ENCODE results near the gene STIM2.

STIM2 gene

DNA sequence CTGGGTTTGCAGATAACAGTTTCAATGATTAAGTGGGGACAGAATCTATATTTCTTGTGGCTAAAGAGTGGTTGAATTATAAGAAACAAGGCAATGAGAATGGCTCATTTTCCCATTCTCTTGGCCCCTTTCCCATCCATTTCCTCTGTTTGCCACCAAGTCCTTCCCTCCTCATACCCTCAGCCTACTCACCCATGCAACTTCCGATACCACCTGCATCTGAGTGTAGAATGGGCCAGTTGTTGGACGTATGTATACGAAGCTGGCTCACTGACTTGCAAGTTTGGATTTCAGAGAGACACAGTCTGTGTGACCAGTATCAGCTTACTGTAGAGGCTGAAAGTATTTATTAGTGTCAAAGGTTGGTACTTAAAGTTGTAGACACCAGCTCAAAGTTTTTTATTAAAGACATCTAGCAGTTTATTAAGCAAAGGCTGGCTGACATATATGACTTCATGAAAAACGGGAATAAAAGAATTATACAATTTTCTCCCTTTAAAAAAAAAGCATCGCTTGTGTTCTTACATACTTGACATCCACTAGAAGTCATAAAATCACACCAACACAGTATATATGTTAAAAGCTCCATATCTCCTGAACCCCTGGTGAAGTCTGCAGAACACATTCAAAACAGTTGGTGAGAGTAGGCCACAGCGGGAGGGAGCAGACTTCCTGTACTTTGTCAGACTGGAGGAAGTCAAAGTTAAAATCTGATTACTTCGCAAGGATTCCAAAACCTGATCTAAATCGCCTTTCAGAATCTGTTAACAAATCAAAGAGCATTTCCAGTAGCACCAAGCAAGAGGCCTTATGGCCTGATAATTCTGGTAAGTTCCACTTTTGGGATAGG is 22.4 kb upstream of the STIM2 start:
- DNase-seq = no peak

GRCh38 chr4:26839016-26839415 is 21.6 kb upstream of the STIM2 start:
- DNase-seq = no peak

- DNase-seq = peak in 3 of 56 donors; percentile 1 to 18 (median 9)
Measured at GRCh38 chr4:26839534-26839951, 21.1 kb upstream of the STIM2 start.

- no peak for DNase-seq
Measured at GRCh38 chr4:26840786-26841185, 19.9 kb upstream of the STIM2 start.

DNA sequence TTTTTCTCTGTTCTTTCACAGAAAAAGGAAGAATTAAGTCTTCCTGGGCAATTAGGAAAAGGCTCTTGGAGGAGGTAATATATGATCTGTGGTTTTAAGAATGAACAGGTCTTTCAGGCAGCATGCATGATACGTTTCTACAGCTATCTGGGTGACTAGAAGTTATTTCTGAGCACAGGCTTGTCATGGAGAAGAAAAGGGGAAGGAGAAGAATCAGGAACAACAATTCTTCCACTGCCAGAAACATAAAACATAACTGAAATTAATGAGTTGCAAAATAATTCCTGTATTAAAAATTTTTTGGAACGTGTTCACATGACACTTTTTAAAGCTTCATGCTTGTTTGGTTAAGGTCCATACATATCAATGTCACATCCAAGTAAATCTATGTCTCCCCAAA is 17.7 kb upstream of the STIM2 start:
- DNase-seq = no peak

DNA sequence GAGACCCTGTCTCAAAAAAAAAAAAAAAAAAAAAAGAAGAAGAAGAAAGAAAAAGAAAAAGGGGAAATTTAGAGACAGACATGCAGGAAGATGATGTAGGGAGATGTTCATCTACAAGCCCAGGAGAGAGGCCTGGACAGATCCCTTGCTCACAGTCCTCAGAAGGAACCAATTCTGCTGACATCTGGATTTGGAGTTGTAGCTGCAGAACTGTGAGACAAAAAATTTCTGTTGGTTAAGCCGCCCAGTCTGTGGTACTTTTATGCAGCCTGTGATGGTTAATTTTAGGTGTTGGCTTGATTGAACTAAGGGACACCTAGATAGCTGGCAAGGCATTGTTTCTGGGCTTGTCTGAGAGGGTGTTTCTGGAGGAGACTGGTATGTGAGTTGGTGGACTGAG is 10.1 kb upstream of the STIM2 start:
- DNase-seq = no peak

DNA sequence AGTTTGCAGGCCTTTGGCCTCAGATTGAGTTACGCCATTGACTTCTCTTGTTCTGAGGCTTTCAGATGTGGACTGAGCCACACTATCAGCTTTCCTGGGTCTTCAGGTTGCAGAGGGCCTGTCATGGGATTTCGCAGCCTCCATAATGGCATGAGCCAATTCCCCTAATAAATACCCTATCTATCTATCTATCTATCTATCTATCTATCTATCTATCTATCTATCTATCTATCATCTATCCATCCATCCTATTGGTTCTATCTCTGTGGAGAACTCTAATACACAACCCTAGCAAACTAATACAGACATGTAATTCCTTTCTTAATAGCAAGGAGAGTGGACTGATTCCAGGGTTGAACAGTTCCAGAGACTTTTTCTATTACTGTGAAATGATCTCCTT is 9.5 kb upstream of the STIM2 start:
- DNase-seq = no peak

DNA sequence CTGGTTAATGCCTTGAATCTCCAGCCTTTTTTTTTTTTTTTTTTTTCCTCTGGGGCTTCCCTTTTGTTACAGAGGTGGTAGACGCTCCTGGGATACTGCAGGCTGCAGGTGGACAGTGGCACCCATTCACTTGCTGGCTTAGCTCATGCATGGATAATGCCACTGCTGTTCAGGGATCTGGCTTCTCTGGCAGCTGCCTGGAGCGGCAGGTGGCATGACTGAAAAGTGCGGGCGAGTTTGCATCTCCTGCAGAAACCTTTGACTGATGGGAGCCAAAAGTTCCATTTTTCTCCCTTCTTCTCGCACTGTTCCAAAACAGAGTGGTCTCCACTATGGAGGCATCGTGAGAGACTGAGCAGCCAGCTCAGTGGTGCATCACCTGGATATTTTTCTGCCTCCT is 5.9 kb upstream of the STIM2 start:
- DNase-seq = no peak

- no peak for DNase-seq
Measured at GRCh38 chr4:26856906-26857277, 3.7 kb upstream of the STIM2 start.

- peak in 55 of 56 donors; percentile 30 to 92 (median 79) for DNase-seq
Measured at GRCh38 chr4:26857278-26858034, 3.2 kb upstream of the STIM2 start.

GRCh38 chr4:26858035-26858918 is 2.4 kb upstream of the STIM2 start:
- no peak for DNase-seq

DNA sequence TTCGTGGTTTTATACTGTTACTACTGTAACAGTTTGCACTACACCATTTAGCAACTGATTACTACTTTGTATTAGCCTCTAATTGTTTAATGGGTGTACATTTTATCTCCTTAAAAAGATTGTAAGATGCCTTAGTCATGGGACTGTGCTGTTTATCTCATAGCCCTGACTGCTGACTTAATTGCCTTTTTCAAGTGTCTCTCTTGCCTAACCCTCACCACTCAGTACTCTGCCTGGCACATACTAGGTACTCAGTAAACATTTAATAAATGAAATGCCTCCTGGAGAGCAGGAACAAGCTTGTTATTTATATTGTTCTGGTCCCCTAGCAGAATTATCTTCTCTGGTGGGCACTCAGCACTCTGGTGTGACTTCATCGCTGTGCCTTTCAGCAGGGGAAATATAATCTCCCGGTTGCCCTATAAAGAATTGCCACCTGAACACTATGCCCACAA is 1.7 kb upstream of the STIM2 start:
- no peak for DNase-seq

DNA sequence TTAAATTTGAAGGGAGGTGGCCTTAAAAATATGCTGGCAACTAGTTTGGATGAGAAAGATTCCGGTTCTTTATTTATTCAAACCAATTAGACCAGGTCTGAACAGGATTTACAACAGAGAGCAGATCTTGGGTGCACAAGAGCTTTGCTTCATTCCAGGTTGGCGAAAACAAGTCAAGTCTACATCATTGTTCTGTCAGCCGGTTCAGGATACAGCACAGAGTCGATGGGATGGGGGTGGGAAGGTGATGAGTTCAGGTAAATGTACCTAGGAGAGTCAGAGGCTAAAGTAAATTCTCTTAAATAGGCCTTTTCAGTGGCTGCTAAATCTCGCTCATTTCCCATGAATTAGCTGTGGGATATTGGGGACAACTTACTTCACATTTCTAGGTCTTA is 882 bp upstream of the STIM2 start:
- DNase-seq = peak in 2 of 56 donors; percentile 5 to 12

DNA sequence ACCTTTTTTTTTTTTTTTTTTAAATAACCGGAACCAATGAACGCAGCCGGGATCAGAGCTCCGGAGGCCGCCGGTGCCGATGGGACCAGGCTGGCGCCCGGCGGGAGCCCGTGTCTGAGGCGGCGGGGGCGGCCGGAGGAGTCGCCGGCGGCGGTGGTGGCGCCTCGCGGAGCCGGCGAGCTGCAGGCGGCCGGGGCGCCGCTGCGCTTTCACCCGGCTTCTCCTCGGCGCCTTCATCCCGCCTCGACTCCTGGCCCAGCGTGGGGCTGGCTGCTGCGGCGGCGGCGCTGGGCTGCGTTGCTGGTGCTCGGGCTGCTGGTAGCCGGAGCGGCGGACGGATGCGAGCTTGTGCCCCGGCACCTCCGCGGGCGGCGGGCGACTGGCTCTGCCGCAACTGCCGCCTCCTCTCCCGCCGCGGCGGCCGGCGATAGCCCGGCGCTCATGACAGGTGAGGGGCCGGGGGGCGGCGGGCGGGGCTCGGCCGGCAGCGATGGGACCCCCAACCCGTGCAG is 337 bp downstream of the STIM2 start:
- DNase-seq = peak in 24 of 56 donors; percentile 42 to 84 (median 64)

- peak in 48 of 56 donors; percentile 22 to 76 (median 59) for DNase-seq
Measured at GRCh38 chr4:26861434-26862186, 969 bp downstream of the STIM2 start.

- no peak for DNase-seq
Measured at GRCh38 chr4:26862381-26862915, 1.8 kb downstream of the STIM2 start.

DNA sequence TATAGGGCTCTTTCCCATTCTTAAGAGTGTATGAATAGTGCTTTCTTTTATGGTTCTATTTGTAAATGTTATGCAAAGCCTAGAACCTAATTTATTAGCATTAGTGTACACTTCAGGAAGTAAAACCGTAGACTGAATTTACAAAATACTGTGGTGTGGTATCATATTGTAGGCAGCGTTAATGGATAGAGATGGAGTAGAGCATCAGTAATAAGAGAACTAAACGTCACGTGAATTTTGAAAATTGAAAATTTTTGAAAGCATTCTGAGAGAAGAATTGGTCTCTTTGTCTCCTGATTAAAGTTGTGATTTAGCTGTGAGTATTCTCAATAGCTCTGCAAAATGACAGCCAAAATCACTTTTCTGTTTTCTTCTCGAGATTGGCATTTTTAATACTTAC is 2.9 kb downstream of the STIM2 start:
- DNase-seq = no peak

DNA sequence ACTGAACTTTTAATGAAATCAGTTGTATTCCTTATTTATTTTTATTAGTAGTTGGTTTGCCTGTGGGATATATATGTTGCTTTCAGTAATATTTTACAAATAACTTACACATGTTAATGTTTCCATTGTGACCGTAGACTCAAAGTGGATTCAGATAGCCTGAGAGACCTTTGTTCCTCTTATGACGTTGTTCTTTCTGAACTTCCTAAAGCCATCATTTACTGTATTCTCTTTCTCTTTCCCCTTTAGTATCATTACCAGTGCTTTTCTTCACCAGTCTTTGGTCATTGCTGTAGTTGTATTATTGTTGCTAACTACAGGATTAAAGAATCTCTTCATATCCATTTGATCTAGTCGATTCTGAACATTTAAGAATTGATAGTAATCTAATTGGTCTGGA is 4.3 kb downstream of the STIM2 start:
- DNase-seq = no peak

GRCh38 chr4:26866203-26866602 is 5.6 kb downstream of the STIM2 start:
- DNase-seq = no peak

DNA sequence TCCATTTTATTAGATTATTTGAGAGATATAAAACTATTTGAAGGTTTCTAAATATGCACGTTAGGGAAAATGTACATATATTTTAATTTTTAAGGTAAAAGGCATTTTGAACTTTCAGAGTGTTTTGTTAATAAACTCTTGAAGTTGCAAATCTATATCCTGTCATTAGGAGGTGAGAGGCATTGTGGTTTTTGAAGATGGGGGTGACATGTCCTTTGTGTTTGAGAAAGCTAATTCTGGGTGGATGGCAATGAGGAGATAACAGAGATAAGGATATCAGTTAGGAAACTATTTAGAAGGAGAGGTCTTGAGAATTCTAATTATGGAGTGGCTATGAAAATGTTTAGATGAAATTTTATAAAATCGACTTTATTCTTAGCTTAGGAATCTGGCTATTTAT is 6.1 kb downstream of the STIM2 start:
- DNase-seq = no peak

All from nucleus accumbens (tissue), 56 donors.